ENCODE data around the gene CRACR2A.

DNA sequence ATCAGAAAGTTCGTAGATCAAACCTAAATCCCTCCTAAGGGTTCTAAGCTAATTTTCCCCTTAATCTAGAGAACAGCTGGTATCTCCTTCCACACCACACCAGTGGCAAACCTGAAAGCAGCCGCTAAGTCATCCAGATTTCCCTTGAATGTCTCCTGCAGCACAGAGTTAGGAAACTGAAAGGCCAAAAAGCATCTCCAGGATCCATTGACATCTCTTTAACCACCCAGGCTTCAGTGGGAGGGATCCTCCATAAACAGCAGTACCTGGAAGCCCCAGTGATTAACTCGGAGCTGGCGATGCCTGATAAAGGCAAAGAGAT lies 47.6 kb downstream of the CRACR2A start:
- TF ChIP-seq, protein P1, sequence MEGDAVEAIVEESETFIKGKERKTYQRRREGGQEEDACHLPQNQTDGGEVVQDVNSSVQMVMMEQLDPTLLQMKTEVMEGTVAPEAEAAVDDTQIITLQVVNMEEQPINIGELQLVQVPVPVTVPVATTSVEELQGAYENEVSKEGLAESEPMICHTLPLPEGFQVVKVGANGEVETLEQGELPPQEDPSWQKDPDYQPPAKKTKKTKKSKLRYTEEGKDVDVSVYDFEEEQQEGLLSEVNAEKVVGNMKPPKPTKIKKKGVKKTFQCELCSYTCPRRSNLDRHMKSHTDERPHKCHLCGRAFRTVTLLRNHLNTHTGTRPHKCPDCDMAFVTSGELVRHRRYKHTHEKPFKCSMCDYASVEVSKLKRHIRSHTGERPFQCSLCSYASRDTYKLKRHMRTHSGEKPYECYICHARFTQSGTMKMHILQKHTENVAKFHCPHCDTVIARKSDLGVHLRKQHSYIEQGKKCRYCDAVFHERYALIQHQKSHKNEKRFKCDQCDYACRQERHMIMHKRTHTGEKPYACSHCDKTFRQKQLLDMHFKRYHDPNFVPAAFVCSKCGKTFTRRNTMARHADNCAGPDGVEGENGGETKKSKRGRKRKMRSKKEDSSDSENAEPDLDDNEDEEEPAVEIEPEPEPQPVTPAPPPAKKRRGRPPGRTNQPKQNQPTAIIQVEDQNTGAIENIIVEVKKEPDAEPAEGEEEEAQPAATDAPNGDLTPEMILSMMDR (IDR thresholded peaks at IDR 0.05) = no peak
- TF ChIP-seq POLR2A (IDR thresholded peaks at IDR 0.05) = no peak

All from suprapubic skin (tissue), 3 donors.